Colonic mucosa (tissue), 4 donors: ENCODE results near the gene SLC26A11. TPM values are rescaled to one million over a fixed set of nuclear protein-coding genes. Genes with fewer than 3 reads are reported as not detected.

Experiments
- DNase-seq: peaks from one replicate; pipeline ENCODE4 v3.0.0-alpha.2; 2020
- H3K27ac ChIP-seq: fragments of 200-600 bp; one replicate; pipeline ENCODE4 v1.8.0; 2021
- H3K27me3 ChIP-seq: fragments of 200-600 bp; one replicate; pipeline ENCODE4 v1.8.0; 2021
- H3K36me3 ChIP-seq: fragments of 200-600 bp; one replicate; pipeline ENCODE4 v1.8.0; 2021
- H3K4me1 ChIP-seq: fragments of 200-600 bp; one replicate; pipeline ENCODE4 v1.8.0; 2021; ENCODE audit warnings: mild to moderate bottlenecking
- H3K4me3 ChIP-seq: fragments of 200-600 bp; one replicate; pipeline ENCODE4 v1.8.0; 2021
- H3K9ac ChIP-seq, 2 donors: one replicate each; pipeline ENCODE4 v1.7.0; 2013; ENCODE audit warnings: control low read depth in 2 of 2, low read depth in 2 of 2, low read length in 2 of 2
- H3K9me3 ChIP-seq: fragments of 200-600 bp; one replicate; pipeline ENCODE4 v1.8.0; 2021
- intact Hi-C: fragments of 100-400 bp; cut with DNase I; formaldehyde crosslinking; loops from one replicate; pipeline ENCODE4 v1.14.1; 2022
- total RNA-seq, 2 donors: library from RNA; stranded (reverse); fragmentation: NEBNext Ultra II Directional in 1 of 2; extraction: Animal tissue kit (Norgen Biotek cat#: 25700) in 1 of 2; gene quantifications; one replicate each; pipeline ENCODE4 v1.2.1, GENCODE V29; 2021
- TF ChIP-seq, protein P1 (sequence below): fragments of 200-600 bp; IDR thresholded peaks from one replicate; pipeline ENCODE4 v1.8.0; 2022; ENCODE audit warnings: antibody characterized with exemption, mild to moderate bottlenecking
- donor health status: healthy.
- donor health status: DM: no; HTN: no; CAD: no.
- donor health status: DM: no; HTN: no; CAD: no.

The SLC26A11 gene
- total RNA-seq, 2 donors from 2014 or later, result 8.0 to 9.3 TPM

DNA sequence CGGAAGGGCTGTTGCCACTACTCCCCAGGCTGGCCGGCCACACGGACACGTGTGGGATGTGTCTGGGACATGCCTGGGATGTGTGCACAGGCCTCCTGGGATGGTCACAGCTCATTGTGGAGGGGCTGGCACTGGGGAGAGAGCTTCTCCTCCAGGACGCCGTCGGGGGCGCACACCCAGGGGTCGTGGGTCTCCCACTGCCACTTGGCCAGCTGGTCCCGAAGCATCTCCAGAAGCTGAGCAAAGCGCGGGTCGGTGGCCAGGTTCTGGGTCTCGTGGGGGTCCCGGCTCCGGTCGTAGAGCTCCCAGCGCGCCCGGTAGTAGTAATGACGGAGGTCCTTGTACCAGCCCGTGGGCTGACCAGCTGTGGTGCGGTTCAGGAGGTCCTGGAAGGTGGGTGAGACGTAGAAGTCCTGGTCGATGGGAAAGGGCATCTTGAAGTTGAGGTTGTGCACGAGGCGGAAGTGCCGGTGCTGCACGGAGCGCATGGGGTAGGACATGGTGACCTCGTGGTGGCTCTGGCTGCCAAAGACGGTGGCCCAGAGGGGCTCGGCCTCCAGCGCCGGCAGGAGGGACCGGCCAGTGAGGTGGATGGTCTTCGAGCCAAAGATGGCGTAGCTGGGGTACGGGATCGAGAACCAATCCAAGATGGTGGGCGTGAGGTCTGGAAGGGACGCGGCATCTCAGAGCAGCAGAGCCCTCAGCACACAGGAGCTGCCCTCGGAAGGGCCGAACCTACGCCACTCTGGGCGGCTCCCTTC, 9.7 kb upstream of the SLC26A11 start:
- TF ChIP-seq, protein P1, sequence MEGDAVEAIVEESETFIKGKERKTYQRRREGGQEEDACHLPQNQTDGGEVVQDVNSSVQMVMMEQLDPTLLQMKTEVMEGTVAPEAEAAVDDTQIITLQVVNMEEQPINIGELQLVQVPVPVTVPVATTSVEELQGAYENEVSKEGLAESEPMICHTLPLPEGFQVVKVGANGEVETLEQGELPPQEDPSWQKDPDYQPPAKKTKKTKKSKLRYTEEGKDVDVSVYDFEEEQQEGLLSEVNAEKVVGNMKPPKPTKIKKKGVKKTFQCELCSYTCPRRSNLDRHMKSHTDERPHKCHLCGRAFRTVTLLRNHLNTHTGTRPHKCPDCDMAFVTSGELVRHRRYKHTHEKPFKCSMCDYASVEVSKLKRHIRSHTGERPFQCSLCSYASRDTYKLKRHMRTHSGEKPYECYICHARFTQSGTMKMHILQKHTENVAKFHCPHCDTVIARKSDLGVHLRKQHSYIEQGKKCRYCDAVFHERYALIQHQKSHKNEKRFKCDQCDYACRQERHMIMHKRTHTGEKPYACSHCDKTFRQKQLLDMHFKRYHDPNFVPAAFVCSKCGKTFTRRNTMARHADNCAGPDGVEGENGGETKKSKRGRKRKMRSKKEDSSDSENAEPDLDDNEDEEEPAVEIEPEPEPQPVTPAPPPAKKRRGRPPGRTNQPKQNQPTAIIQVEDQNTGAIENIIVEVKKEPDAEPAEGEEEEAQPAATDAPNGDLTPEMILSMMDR, result no peak

DNA sequence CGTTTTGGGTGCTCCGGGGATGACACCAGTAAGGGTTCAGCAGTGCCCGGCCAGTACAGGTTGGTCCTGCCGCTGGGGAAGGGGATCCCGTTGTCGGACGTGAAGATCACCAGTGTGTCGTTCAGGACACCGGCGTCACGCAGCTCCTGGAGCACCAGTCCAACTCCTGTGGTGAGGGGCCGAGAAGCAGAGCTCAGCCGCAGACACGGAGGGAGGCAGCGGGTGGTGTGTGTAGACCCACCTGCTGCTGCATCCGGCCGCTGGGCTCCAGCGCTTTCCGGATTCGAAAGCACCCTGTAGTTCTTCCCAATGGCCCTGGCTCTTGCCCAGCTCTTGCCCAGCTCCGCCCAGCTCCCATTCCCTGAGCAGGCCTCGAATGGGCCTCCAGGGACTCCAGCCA, 8.1 kb upstream of the SLC26A11 start:
- Histone ChIP-seq H3K9me3 (no peaks in the 10 kb centered on the region), H3K36me3 (no peaks in the 10 kb centered on the region), H3K9ac (no peak overlapping the region), H3K27me3 (no peaks in the 10 kb centered on the region), H3K4me1 (no peaks in the 10 kb centered on the region), H3K4me3 (no peak overlapping the region), H3K27ac (no peak overlapping the region)
- intact Hi-C loops, result no loop called here
- TF ChIP-seq, protein P1, result no peak
- no peak for DNase-seq

More for the DNA sequence above, 9.7 kb upstream of the SLC26A11 start:
- H3K4me1 ChIP-seq, result no peaks in the 10 kb centered on the region
- no peak overlapping the region for H3K4me3 ChIP-seq
- no peak overlapping the region for H3K9ac ChIP-seq
- intact Hi-C loops, result no loop called here
- H3K27ac ChIP-seq, result no peak overlapping the region
- no peaks in the 10 kb centered on the region for H3K9me3 ChIP-seq
- no peaks in the 10 kb centered on the region for H3K27me3 ChIP-seq
- H3K36me3 ChIP-seq, result no peaks in the 10 kb centered on the region
- DNase-seq, result no peak

DNA sequence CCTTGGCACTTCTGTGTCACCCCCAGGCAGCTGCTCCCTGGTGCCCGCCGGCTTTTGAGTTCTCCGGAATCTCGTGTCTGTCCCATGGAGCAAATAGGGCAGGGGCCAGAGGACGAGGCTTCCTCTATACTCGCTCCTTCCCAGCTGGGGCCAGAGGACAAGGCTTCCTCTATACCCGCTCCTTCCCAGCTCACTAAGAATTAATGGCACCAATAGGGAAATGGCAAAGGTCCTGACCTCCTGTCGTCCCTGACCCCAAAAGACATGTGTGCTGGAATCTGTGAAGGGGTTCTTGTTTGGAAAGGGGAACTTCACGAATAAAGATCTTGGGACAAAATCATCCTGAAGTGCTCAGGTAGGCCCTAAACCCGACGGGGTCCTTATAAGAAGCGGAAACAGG, 7.7 kb upstream of the SLC26A11 start:
- Histone ChIP-seq H3K27ac (no peak overlapping the region), H3K36me3 (no peaks in the 10 kb centered on the region), H3K4me1 (no peaks in the 10 kb centered on the region), H3K9me3 (no peaks in the 10 kb centered on the region), H3K4me3 (no peak overlapping the region), H3K9ac (no peak overlapping the region), H3K27me3 (no peaks in the 10 kb centered on the region)
- no peak for DNase-seq
- TF ChIP-seq, protein P1, result no peak
- intact Hi-C loops, result no loop called here

DNA sequence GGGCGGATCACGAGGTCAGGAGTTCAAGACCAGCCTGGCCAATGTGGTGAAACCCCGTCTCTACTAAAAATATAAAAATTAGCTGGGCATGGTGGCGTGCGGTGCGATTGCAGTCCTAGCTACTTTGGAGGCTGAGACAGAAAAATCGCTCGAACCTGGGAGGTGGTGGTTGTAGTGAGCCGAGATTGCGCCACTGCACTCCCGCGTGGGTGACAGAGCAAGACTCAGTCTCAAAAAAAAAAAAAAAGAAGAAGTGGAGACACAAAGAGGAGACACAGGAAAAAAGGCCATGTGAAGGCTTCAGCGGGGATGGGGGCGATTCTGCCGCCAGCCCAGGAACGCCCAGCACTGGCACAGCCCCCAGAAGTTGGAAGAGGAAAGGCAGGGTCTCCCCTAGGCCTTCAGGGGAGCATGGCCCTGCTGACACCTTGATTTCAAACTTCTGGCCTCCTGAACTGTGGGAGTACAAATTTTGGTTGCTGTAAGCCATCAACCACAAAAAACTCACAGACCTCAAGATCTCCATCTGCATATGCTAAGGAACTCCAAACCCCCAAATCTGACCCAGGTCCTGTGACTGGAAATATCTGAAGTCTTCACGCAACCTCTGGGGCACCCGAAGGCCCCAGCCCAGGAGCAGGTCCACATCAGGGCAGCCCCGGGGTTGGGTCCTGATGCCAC, 7.1 kb upstream of the SLC26A11 start:
- TF ChIP-seq, protein P1, result no peak
- Histone ChIP-seq H3K27me3 (no peaks in the 10 kb centered on the region), H3K9ac (no peak overlapping the region), H3K9me3 (no peaks in the 10 kb centered on the region), H3K4me1 (no peaks in the 10 kb centered on the region), H3K27ac (no peak overlapping the region), H3K36me3 (no peaks in the 10 kb centered on the region), H3K4me3 (no peak overlapping the region)
- intact Hi-C loops, result no loop called here
- DNase-seq, result no peak

DNA sequence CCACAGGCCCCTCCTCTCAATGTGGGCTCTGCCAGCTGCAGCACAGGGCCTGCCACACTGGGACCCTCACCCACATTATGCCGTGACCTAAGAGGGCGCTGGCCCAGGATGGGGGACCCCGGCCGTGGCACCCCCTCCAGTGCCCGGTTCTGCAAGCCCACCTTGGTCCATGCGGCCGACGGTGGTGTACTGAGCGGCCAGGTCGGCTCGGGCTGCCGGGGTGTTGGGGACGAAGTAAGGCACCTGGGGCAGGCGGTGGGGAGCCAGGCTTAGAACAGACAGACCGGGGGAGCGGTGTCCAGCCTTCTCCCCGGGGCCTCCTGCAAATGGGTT, 6.6 kb upstream of the SLC26A11 start:
- Histone ChIP-seq H3K36me3 (no peaks in the 10 kb centered on the region), H3K9me3 (no peaks in the 10 kb centered on the region), H3K27me3 (no peaks in the 10 kb centered on the region), H3K4me1 (no peaks in the 10 kb centered on the region), H3K4me3 (no peak overlapping the region), H3K9ac (no peak overlapping the region), H3K27ac (no peak overlapping the region)
- DNase-seq, result no peak
- TF ChIP-seq, protein P1, result no peak
- intact Hi-C loops, result no loop called here
